GM18505 (cell line): ENCODE data around the gene SHD.

Experiments used
- ATAC-seq: cut with Tn5 transposase; IDR thresholded peaks from one replicate; pipeline ENCODE4 v1.9.1; 2021; ENCODE audit not compliant: unreplicated experiment
- POLR2A ChIP-seq: IDR thresholded peaks from 4 replicates; pipeline ENCODE4 v1.6.1; 2011; ENCODE audit warnings: borderline replicate concordance; ENCODE audit not compliant: insufficient read depth, insufficient read length; ENCODE audit errors: extremely low read depth

The SHD gene

DNA sequence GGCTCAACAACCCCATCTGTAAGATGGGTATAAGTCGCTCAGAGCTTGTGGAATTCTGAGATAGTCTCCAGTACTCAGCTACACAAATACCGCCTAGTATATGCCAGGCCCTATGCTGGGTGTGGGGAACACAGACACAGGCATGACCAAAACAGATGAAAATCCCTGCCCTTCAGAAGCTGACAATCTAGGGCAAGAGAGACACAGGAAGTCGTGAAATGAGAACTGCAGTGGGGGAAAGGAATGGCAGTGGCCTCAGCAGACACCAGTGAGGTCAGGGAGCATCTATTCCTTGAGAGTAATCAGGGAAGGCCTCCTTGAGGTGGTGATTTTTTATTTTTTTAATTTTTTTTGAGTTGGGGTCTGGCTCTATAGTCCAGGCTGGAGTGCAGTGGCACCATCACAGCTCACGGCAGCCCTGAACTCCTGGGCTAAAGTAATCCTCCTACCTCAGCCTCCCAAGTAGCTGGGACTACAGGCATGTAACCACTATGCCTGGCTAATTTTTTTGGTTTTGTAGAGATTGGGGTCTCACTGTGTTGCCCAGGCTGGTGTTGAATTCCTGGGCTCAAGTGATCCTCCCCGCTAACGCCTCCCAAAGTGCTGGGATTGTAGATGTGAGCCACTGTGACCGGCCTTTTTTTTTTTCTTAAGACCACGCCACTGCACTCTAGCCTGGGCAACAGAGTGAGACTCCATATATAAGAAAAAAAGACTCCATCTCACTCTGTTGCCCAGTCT, 19.9 kb downstream of the SHD start:
- TF ChIP-seq POLR2A, result no peak
- ATAC-seq, result no peak

DNA sequence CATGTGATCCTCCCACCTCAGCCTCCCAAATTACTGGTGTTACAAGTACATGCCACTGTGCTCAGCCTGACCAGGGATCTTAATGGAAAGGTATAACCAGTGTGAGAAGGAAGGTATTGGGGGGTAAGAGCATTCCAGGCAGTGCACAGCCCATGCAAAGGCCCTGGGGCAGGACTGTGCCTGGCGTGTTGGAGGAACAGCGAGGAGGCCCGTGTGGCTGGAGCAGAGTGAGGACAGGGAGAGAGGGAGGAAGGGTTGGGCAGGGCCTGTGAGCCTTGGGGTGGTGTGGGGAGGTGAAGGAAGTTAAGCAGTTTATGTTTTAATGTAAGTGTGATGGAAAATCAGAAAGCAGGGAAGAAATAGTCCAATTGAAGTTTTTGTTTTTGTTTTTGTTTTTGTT, 21.5 kb downstream of the SHD start:
- no peak for ATAC-seq
- no peak for TF ChIP-seq POLR2A

DNA sequence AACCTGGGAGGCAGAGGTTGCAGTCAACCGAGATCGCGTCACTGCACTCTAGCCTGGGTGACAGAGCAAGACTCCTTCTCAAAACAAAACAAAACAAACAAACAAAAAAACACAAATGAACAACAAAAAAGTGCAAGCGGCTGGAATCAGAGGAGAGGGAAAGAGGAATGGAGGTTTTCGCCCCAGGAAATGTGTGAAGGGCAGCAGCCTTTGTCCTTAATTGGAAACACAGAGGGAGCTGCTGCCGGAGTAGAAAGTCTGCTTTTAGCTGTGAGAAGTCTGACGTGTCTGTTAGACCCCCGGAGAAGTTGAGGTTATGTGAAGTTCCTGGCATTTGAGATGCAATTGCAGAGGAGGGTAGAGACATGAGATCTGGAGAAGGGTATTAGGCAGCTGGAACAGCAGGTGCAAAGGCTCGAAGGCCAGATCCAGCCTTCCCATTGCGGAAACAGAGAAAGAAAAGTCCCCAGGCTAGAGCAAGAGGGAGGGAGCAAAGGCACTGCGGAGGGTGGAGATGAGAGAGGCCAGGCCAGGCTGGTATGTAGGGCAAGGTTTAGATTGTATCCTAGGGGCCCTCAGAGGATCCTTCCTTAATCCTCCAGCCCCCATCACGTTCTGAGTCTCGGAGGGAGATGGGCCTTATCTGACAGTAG, 22.6 kb downstream of the SHD start:
- no peak for TF ChIP-seq POLR2A
- ATAC-seq, result no peak

DNA sequence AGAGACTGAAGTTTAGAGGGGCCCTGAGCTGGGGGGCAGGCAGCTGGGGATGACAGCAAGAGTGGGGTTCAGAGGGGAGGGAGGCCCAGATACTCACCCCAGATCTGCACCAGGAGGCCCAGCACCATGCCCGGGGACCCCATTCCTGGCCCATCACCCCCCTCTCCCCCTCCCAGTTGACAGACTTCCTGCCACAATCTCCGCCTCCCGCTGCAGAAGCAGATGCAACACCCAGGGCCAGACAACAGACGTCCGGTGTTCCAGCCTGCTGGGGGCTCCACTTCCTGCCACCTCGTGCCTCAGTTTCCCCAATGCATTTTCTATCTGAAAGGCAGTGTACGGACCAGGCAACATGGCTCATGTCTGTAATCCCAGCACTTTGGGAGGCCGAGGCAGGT, 23.2 kb downstream of the SHD start, which contains the start of gene TMIGD2:
TSS of gene TMIGD2 (minus strand) at position 147 of the 398 bp plus-strand sequence. CDS start at position 143, 4 bp downstream.
- no peak for TF ChIP-seq POLR2A
- no peak for ATAC-seq

DNA sequence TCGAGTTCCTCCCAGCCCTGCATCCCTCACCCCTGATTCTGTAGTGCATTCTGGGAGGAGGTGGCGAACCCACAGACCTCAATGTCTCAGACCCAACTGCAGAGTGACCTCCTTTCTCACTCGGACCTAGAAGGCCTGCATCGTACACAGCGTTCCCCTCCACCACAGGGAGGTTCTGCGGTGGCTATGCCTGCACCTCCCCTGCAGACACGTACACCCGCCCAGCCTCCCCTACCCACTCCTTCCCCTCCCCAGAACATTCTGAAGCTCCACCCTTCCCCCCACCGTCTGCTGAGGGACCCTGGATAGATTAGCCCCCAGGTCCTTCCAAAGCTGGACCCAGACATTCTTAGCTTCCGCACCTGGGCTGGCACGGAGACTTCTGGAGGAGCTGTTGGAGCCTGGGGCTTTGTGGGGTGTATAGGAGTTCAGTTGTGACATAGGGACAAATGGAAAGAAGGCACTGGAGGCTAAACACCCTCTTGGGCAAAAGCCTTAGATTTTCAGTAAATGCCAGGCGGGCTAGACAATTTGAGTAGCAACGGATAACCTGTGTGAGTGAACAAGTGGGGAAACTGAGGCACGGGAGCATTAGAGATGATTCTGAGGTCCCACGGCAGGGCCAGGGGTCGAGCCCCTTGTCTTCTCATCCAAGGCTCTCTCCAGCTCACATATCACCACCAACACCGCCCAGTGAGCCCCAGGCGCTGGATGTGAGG, 24.9 kb downstream of the SHD start:
- ATAC-seq, result no peak
- no peak for TF ChIP-seq POLR2A

DNA sequence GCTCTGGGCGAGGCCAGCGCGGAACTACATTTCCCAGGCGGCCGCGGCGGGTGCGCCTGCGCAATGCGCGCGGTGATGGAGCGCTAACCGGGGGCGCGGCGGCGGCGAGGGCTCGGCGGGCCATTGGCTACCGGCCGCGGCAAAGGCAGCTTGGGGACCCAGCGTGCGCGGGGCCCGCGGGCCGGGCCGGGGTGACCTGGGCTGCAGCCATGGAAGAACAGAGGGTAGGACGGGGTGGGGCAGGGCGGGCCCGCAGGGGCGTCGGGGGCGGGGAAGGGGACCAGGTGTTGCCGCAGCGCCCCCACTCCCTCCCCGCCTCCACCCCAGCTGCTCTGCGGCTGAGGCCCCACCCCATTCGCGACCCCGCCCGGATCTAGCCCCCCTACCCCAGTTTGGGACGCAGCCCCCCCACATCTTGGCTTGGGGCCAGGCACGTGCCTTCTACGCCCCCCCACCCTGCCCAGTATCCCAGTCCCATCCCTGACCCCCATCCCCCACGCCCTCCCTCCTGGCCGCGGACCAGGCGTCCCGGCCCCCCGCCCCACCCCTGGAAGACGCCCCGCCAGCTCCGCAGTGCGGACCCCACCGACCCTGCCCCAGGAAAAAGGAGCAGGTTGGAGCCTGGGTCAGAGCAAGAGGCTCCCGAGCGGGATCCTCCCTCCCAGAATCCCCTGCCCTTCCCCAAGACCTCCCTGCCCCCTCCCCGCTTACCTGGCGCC, 25.6 kb downstream of the SHD start, which contains the start of gene FSD1:
TSS of gene FSD1 (plus strand) at position 61 of the 719 bp plus-strand sequence. CDS start at position 210, 149 bp downstream.
- no peak for ATAC-seq

DNA sequence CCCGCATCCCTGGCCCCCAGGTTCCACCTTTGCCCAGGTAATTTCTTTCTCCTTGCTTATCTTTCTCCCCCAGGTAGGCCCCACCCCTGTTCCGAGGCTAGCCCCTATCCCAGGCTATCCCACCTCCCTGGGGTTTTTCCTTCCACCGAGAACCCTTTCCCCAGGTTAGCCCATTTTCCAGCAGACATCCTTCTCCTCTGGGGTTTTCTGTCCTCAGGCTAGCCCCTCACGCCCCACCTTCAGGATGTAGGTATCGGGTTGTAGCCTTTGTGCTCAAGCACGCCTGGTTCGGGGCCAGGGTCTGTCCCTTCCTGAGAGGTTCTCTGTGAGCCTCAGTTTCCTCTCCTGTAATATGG, 26.2 kb downstream of the SHD start:
- no peak for TF ChIP-seq POLR2A
- no peak for ATAC-seq

More for the DNA sequence above, 25.6 kb downstream of the SHD start, which contains the start of gene FSD1:
- TF ChIP-seq POLR2A, result no peak

DNA sequence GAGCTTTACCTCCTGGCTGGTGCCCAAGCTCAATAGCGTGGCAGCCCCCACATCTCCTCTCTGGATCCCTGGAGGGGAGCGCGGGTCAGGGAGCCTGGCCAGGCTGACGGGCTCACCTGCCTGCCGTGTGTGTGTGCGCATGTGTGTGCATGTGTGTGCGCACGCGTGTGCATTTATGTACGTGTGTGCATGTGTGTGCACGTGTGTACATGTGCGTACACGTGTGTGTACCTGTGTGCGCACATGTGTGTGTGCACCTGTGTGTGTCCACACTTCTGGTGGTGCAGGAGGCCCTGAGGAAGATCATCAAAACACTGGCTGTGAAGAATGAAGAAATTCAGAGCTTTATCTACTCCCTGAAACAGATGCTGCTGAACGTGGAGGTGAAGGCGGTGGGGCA, 26.6 kb downstream of the SHD start:
- TF ChIP-seq POLR2A, result no peak
- no peak for ATAC-seq

DNA sequence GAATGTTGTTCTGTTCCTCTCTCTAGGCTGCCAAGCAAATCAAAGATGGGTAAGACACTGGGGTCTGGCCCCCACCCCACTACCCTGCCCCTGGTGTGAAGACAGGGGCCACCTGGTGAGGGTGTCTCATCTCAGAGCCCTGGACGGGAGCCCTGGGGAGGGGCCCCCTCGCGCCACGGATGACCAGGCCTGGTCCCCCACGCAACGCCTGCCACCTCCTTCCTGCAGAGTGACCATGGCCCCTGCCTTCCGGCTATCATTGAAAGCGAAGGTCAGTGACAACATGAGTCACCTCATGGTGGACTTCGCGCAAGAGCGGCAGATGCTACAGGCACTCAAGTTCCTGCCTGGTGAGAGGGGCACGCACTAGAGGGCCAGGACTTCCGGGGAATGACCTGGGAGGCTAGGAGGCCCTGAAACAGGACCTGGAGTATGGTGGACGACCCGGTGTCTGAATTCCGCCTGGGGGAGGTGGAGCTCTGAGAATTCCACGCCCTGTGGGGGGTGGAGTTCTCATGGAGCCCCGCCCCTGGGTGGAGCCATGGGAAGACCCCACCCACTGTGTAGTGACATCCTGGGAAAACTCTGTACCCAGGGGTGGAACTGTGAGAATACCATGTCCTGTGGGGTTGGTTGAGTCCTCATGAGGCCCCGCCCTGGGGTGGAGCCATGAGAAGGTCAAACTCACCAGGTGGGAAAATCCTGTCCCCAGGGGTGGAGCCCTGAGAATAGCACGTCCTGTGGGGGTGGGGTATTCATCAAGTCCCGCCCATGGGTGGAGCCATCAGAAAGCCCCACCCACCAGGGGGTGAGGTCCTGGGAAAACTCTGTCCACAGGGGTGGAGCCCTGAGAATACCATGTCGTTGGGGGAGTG, 31.4 kb downstream of the SHD start:
- no peak for TF ChIP-seq POLR2A
- ATAC-seq, result no peak

DNA sequence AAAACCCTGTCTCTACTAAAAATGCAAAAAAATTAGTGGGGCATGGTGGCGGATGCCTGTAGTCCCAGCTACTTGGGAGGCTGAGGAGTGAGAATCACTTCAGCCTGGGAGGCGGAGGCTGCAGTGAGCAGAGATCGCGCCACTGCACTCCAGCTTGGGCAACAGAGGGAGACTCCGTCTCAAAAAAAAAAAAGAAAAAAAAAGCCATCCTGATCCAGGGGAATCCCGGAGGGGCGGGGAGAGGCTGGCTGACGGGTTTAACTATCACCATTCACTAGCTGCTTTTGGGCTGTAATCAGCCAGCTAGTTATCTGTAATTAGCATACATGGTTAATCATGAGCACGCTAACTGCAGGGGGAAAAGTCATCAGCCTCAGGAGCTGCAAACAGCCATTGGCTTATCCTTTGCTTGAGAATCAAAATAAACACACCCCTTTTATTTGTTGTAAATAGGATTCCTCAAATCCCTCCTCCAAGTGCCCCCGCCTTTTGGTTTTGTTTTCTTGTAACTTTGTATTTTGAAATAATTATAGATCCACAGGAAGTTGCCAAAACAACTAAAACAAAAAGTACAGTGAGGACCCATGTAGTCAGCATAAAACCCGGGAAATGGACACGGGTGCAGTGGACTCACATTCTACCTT, 34.9 kb downstream of the SHD start:
- ATAC-seq, result no peak
- TF ChIP-seq POLR2A, result no peak

DNA sequence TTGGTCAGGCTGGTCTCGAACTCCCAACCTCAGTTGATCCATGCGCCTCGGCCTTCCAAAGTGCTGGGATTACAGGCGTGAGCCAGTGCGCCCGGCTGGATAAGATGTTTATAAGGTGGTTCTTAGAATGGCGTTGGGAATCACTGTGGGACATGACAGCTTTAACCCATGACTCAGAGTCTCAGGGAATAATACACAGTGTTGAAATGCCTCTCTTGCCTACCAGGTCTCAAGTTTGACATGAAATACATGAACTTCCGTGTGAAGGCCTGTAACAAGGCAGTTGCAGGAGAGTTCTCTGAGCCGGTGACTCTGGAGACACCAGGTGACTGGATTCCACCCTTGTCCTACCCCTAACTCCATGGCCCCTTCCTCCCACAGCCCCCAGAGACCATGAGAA, 37.9 kb downstream of the SHD start:
- ATAC-seq, result no peak

DNA sequence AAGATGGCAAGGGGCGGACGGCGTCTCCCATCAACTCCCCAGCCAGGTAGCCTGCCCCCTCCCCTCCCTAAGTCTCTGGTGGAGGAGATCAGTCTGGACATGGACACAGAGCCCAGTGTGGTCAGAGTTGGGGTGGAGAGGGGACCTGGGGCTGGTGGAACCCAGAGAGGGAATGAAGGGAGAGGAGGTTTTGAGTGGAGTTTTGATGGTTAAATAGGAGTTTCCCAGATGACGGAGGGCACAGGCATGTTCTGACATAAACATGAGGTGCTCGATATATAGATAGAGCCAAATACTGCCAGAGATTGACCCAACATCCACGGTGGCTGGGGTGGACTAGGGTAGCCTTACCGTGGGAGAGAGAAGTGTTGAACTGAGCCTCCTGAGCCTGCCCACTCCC, 39.4 kb downstream of the SHD start:
- no peak for ATAC-seq
- TF ChIP-seq POLR2A, result no peak

More for the DNA sequence above, 37.9 kb downstream of the SHD start:
- no peak for TF ChIP-seq POLR2A
